ENCODE data around the gene PLEKHN1.
"Not testable (repeated sequence)": the region's sequence is repeated elsewhere in the genome, so short reads cannot be mapped to it uniquely, and the experiment has no call there.

Gene PLEKHN1

GRCh38 chr1:1014799-1015681, 48.8 kb downstream of the PLEKHN1 start:
- no peak for DNase-seq

GRCh38 chr1:1017397-1018320, 51.4 kb downstream of the PLEKHN1 start:
- not testable (repeated sequence) for DNase-seq

- not testable (repeated sequence) for DNase-seq
Observed at GRCh38 chr1:1018321-1018685, 52.0 kb downstream of the PLEKHN1 start.

- DNase-seq = peak; percentile 74
Observed at GRCh38 chr1:1019122-1019999, 53.1 kb downstream of the PLEKHN1 start.

- DNase-seq = no peak
Observed at GRCh38 chr1:1020000-1020404, 53.7 kb downstream of the PLEKHN1 start, which contains the start of gene AGRN. Gene AGRN (plus strand): TSS chr1:1020120. CDS start chr1:1020173, 53 bp downstream.

GRCh38 chr1:1020415-1021009, 54.2 kb downstream of the PLEKHN1 start:
- peak; percentile 32 for DNase-seq

GRCh38 chr1:1021010-1021919, 55.0 kb downstream of the PLEKHN1 start:
- DNase-seq = no peak

- DNase-seq = no peak
Observed at GRCh38 chr1:1021920-1022259, 55.6 kb downstream of the PLEKHN1 start.

- no peak for DNase-seq
Observed at GRCh38 chr1:1022302-1023009, 56.2 kb downstream of the PLEKHN1 start.

GRCh38 chr1:1023700-1024099, 57.4 kb downstream of the PLEKHN1 start:
- DNase-seq = no peak

GRCh38 chr1:1024149-1024770, 58.0 kb downstream of the PLEKHN1 start:
- DNase-seq = no peak

GRCh38 chr1:1024771-1025699, 58.8 kb downstream of the PLEKHN1 start:
- no peak for DNase-seq

All from stimulated activated naive CD4-positive, alpha-beta T cell treated with Interleukin-2 at 50 U/mL for 16 hours (primary cell).